A549 (cell line): ENCODE results near the gene EOMES. TPM values are rescaled to one million over a fixed set of nuclear protein-coding genes. Genes with fewer than 3 reads are reported as not detected.

ENCODE experiments used
- ATAC-seq, 2 experiments: fragments of 200-7000 bp in 1 of 2; fragments of >200 bp in 1 of 2; cut with Nextera tagmentation in 1 of 2; cut with Tn5 transposase in 1 of 2; 3 replicates each; pipeline versions ENCODE4 v1.8.0 to v1.9.1; 2018 to 2020; ENCODE audit warnings: mild to moderate bottlenecking in 1 of 2, moderate library complexity in 1 of 2
- CTCF ChIA-PET: fragments of 300-600 bp; sonication (Branson Sonifier 250); formaldehyde crosslinking; extraction: SDS; loops from one replicate; lab custom pipeline; 2021; ENCODE audit warnings: antibody characterized with exemption, inconsistent platforms; lab: Yijun Ruan, JAX
- POLR2A ChIA-PET: fragments of 350-600 bp; formaldehyde crosslinking; extraction: SDS; loops from one replicate; lab custom pipeline; 2021; ENCODE audit warnings: antibody characterized with exemption, inconsistent platforms; lab: Yijun Ruan, JAX
- DNase-seq, 2 experiments: peaks; one replicate each; pipeline versions ENCODE4 v3.0.0 to v3.0.0-alpha.2; 2011 to 2016; ENCODE audit warnings: low read depth in 1 of 2, low spot score in 1 of 2
- FAIRE-seq: peaks from 2 replicates; lab custom pipeline; 2011; peaks lifted over from hg19 to GRCh38; lab: Jason Lieb, UNC
- H3K27ac ChIP-seq, 2 experiments: fragments of >200 bp; sonication (Bioruptor Twin); formaldehyde crosslinking; 3 replicates each; pipeline ENCODE4 v1.5.1; 2016 to 2017
- H3K4me1 ChIP-seq: fragments of >200 bp; sonication (Bioruptor Twin); formaldehyde crosslinking; 3 replicates; pipeline ENCODE4 v1.6.1; 2016
- H3K4me2 ChIP-seq: fragments of >200 bp; sonication (Bioruptor Twin); formaldehyde crosslinking; 3 replicates; pipeline ENCODE4 v1.6.1; 2016
- H3K4me3 ChIP-seq: fragments of >200 bp; sonication (Bioruptor Twin); formaldehyde crosslinking; 3 replicates; pipeline ENCODE4 v1.5.1; 2016
- H3K9me3 ChIP-seq: fragments of >200 bp; sonication (Bioruptor Twin); formaldehyde crosslinking; 3 replicates; pipeline ENCODE4 v1.6.1; 2016
- ATOH8 ChIP-seq: fragments of 250-450 bp; sonication (Bioruptor Pico); IDR thresholded peaks from 2 replicates; pipeline ENCODE4 v1.5.0; 2020; ENCODE audit warnings: low read depth, mild to moderate bottlenecking, moderate library complexity
- CBX2 ChIP-seq: fragments of 200-600 bp; sonication (generic); IDR thresholded peaks from 2 replicates; pipeline ENCODE4 v1.6.1; 2016; ENCODE audit warnings: low read depth, mild to moderate bottlenecking, borderline replicate concordance
- CEBPB ChIP-seq, 2 experiments: fragments of >200 bp in 1 of 2; sonication (Bioruptor Twin) in 1 of 2; formaldehyde crosslinking in 1 of 2; IDR thresholded peaks; 2 replicates each; pipeline ENCODE4 v1.6.1; 2012 to 2016
- CHD2 ChIP-seq: fragments of 150-350 bp; IDR thresholded peaks from 2 replicates; pipeline ENCODE4 v1.6.1; 2014; ENCODE audit warnings: low read length; ENCODE audit not compliant: partially characterized antibody
- E2F6 ChIP-seq: IDR thresholded peaks from 2 replicates; pipeline ENCODE4 v1.6.1; 2012; ENCODE audit warnings: low read depth, borderline replicate concordance
- EHF ChIP-seq: fragments of 250-450 bp; sonication (Bioruptor Pico); IDR thresholded peaks from 2 replicates; pipeline ENCODE4 v1.5.0; 2020; ENCODE audit warnings: mild to moderate bottlenecking
- EHMT2 ChIP-seq: fragments of 200-600 bp; sonication (generic); IDR thresholded peaks from 2 replicates; pipeline ENCODE4 v1.6.1; 2016; ENCODE audit warnings: antibody characterized with exemption, low read depth, mild to moderate bottlenecking, moderate library complexity
- FOSB ChIP-seq: fragments of 250-450 bp; sonication (Bioruptor Pico); IDR thresholded peaks from 2 replicates; pipeline ENCODE4 v1.5.0; 2020; ENCODE audit warnings: mild to moderate bottlenecking, moderate library complexity
- FOXS1 ChIP-seq: fragments of 250-450 bp; sonication (Bioruptor Pico); IDR thresholded peaks from 2 replicates; pipeline ENCODE4 v1.5.0; 2020; ENCODE audit warnings: mild to moderate bottlenecking, moderate library complexity
- GATA3 ChIP-seq: IDR thresholded peaks from 2 replicates; pipeline ENCODE4 v1.6.1; 2012; ENCODE audit warnings: borderline replicate concordance
- HDAC2 ChIP-seq: fragments of 200-600 bp; sonication (generic); IDR thresholded peaks from 2 replicates; pipeline ENCODE4 v1.6.1; 2016
- HEYL ChIP-seq: fragments of 250-450 bp; sonication (Bioruptor Pico); IDR thresholded peaks from 2 replicates; pipeline ENCODE4 v1.8.0; 2021; ENCODE audit warnings: mild to moderate bottlenecking, moderate library complexity
- JUNB ChIP-seq: fragments of >200 bp; sonication (Bioruptor Twin); formaldehyde crosslinking; IDR thresholded peaks from 2 replicates; pipeline ENCODE4 v1.6.1; 2016
- KDM1A ChIP-seq: fragments of 200-600 bp; sonication (generic); IDR thresholded peaks from 2 replicates; pipeline ENCODE4 v1.6.1; 2016; ENCODE audit warnings: low read depth, mild to moderate bottlenecking
- KDM5A ChIP-seq: fragments of 200-600 bp; sonication (generic); IDR thresholded peaks from 2 replicates; pipeline ENCODE4 v1.6.1; 2016; ENCODE audit warnings: antibody characterized with exemption, mild to moderate bottlenecking
- MAFK ChIP-seq: fragments of 450-650 bp; IDR thresholded peaks from 2 replicates; pipeline ENCODE4 v1.6.1; 2014; ENCODE audit not compliant: partially characterized antibody
- MAZ ChIP-seq: fragments of 150-350 bp; IDR thresholded peaks from 2 replicates; pipeline ENCODE4 v1.6.1; 2014; ENCODE audit warnings: antibody characterized with exemption, low read depth, low read length, borderline replicate concordance
- NPAS2 ChIP-seq: fragments of 250-450 bp; sonication (Bioruptor Pico); IDR thresholded peaks from 2 replicates; pipeline ENCODE4 v1.8.0; 2022; ENCODE audit warnings: mild to moderate bottlenecking, moderate library complexity, borderline replicate concordance
- PHF8 ChIP-seq: fragments of 200-600 bp; sonication (generic); IDR thresholded peaks from 2 replicates; pipeline ENCODE4 v1.6.1; 2016; ENCODE audit warnings: low read depth, mild to moderate bottlenecking, antibody characterized with exemption, moderate library complexity, borderline replicate concordance
- POLR2A ChIP-seq: IDR thresholded peaks from 2 replicates; pipeline ENCODE4 v1.6.1; 2012; ENCODE audit warnings: mild to moderate bottlenecking, low read length
- POLR2AphosphoS2 ChIP-seq: conservative IDR thresholded peaks from 2 replicates; pipeline ENCODE4 v1.6.1; 2012; ENCODE audit warnings: low read length, improper control_type of control experiment, inconsistent platforms
- RCOR1 ChIP-seq: fragments of 150-350 bp; IDR thresholded peaks from 2 replicates; pipeline ENCODE4 v1.6.1; 2014; ENCODE audit warnings: antibody characterized with exemption, low read length, low read depth
- SMC3 ChIP-seq: fragments of >200 bp; sonication (Bioruptor Twin); formaldehyde crosslinking; IDR thresholded peaks from 3 replicates; pipeline ENCODE4 v1.6.1; 2018; ENCODE audit warnings: inconsistent platforms
- SREBF2 ChIP-seq: fragments of 450-650 bp; IDR thresholded peaks from 2 replicates; pipeline ENCODE4 v1.6.1; 2014; ENCODE audit warnings: mild to moderate bottlenecking, moderate library complexity
- TFCP2L1 ChIP-seq: fragments of 250-450 bp; sonication (Bioruptor Pico); IDR thresholded peaks from 2 replicates; pipeline ENCODE4 v1.5.0; 2021; ENCODE audit warnings: mild to moderate bottlenecking
- TP53 ChIP-seq: fragments of 250-450 bp; sonication (Bioruptor Pico); IDR thresholded peaks from 2 replicates; pipeline ENCODE4 v1.5.0; 2021; ENCODE audit warnings: mild to moderate bottlenecking, moderate library complexity
- ZC3H11A ChIP-seq: fragments of 450-650 bp; IDR thresholded peaks from 2 replicates; pipeline ENCODE4 v1.6.1; 2014; ENCODE audit warnings: antibody characterized with exemption, mild to moderate bottlenecking
- ZNF302 ChIP-seq: fragments of 250-450 bp; sonication (Bioruptor Pico); IDR thresholded peaks from 2 replicates; pipeline ENCODE4 v1.9.0; 2021; ENCODE audit warnings: inconsistent platforms, mild to moderate bottlenecking, moderate library complexity
- WGBS: methylation state at CpG from one replicate; pipeline ENCODE4 v1.1.6; 2017; ENCODE audit errors: missing lambda C conversion rate; 5-methylcytosine and 5-hydroxymethylcytosine counted together
- polyA plus RNA-seq, 4 experiments: library from polyadenylated mRNA; depleted of rRNA in 3 of 4; stranded (reverse); fragments of >200 nt; fragmentation: RNase III in 1 of 4; extraction: RNeasy Plus Mini Kit Qiagen cat#74134 plus additional on column Dnase treatment in 1 of 4; gene quantifications; 2 replicates in 3 of 4; 3 replicates in 1 of 4; pipeline ENCODE4 v1.2.3, GENCODE V29; 2011 to 2017

Gene EOMES
- polyA plus RNA-seq, 2 of the 4 experiments (the other 2 are of a cell fraction): 0.84 to 1.2 TPM

- Histone ChIP-seq H3K27ac (no peak overlapping the region), H3K4me3 (no peak overlapping the region), H3K4me1 (0 out of 3 replicates have a peak, but pooled peaks cover under 1% of the 10 kb centered on the region), H3K4me2 (no peak overlapping the region), H3K9me3 (peaks cover 2% of the 10 kb centered on the region; the same call in 1 of the 3 replicates)
- CTCF ChIA-PET: interaction anchor here (0.6 to 1.5 kb wide), 2 partner anchors 19 to 142 kb away, joined by 3 read pairs; no protein-coding TSS in a partner anchor
- ATAC-seq (no peak), DNase-seq (no peak), FAIRE-seq (no peak)
- WGBS: 27% methylated on average over 1 of the region's 1 CpG
- POLR2A ChIA-PET: no interaction called here
- TF ChIP-seq ATOH8 (CRISPR knock-in tag) (no peak), TFCP2L1 (CRISPR knock-in tag) (no peak), NPAS2 (CRISPR knock-in tag) (no peak), CEBPB (IDR thresholded peaks at IDR 0.05) (no peak), KDM5A (no peak), HEYL (CRISPR knock-in tag) (no peak), POLR2A (no peak), SREBF2 (no peak), HDAC2 (no peak), KDM1A (no peak), MAFK (no peak), CHD2 (no peak), ZC3H11A (no peak), CBX2 (no peak), GATA3 (no peak), ZNF302 (CRISPR knock-in tag) (no peak), E2F6 (no peak), SMC3 (no peak), RCOR1 (no peak), EHMT2 (no peak)
These were observed 35.5 kb downstream of the EOMES start for GRCh38 chr3:27686642-27687041.

- H3K4me3 ChIP-seq: no peak overlapping the region
- H3K9me3 ChIP-seq: no peaks in the 10 kb centered on the region
- FAIRE-seq (no peak), ATAC-seq (no peak), DNase-seq (no peak)
- no peak overlapping the region for H3K4me2 ChIP-seq
- H3K27ac ChIP-seq: no peak overlapping the region
- CTCF ChIA-PET: interaction anchor here (0.6 to 1.1 kb wide), 2 partner anchors 27 to 328 kb away, joined by 3 to 4 read pairs; no protein-coding TSS in a partner anchor
- H3K4me1 ChIP-seq: peaks cover 10% of the 10 kb centered on the region
- WGBS: 89% methylated on average over 1 of the region's 1 CpG
- TF ChIP-seq CHD2 (no peak), TP53 (CRISPR knock-in tag) (no peak), PHF8 (no peak), FOXS1 (CRISPR knock-in tag) (no peak), MAZ (no peak), POLR2A (no peak), EHF (CRISPR knock-in tag) (no peak), JUNB (no peak), POLR2AphosphoS2 (no peak), TFCP2L1 (CRISPR knock-in tag) (no peak), FOSB (no peak)
- POLR2A ChIA-PET: no interaction called here
These were observed 36.6 kb downstream of the EOMES start for GRCh38 chr3:27685474-27685873.
